Muscle layer of duodenum (tissue), 2 donors: Measurements from ENCODE around the gene AKAP12.

Experiments
- H3K27ac ChIP-seq: one replicate; pipeline ENCODE4 v1.7.0; 2013; ENCODE audit warnings: mild to moderate bottlenecking, low read length
- H3K27me3 ChIP-seq: one replicate; pipeline ENCODE4 v1.7.0; 2013; ENCODE audit warnings: low read depth, mild to moderate bottlenecking, control low read depth, low read length
- H3K36me3 ChIP-seq, 2 donors: one replicate each; pipeline ENCODE4 v1.7.0; 2013; ENCODE audit warnings: low read length in 2 of 2, control low read depth in 1 of 2, mild to moderate bottlenecking in 1 of 2; ENCODE audit not compliant: insufficient read depth in 2 of 2, control insufficient read depth in 1 of 2
- H3K4me1 ChIP-seq, 2 donors: one replicate each; pipeline ENCODE4 v1.7.0; 2013; ENCODE audit warnings: low read length in 2 of 2, mild to moderate bottlenecking in 2 of 2, control low read depth in 1 of 2, moderate library complexity in 1 of 2; ENCODE audit not compliant: insufficient read depth in 2 of 2, control insufficient read depth in 1 of 2
- H3K4me3 ChIP-seq, 2 donors: one replicate each; pipeline ENCODE4 v1.7.0; 2013; ENCODE audit warnings: low read length in 2 of 2, low read depth in 1 of 2, mild to moderate bottlenecking in 1 of 2
- H3K9me3 ChIP-seq, 2 donors: one replicate each; pipeline ENCODE4 v1.7.0; 2013; ENCODE audit warnings: low read length in 2 of 2, control low read depth in 1 of 2, mild to moderate bottlenecking in 1 of 2; ENCODE audit not compliant: control insufficient read depth in 1 of 2
- donor health status: healthy.

AKAP12 gene

DNA sequence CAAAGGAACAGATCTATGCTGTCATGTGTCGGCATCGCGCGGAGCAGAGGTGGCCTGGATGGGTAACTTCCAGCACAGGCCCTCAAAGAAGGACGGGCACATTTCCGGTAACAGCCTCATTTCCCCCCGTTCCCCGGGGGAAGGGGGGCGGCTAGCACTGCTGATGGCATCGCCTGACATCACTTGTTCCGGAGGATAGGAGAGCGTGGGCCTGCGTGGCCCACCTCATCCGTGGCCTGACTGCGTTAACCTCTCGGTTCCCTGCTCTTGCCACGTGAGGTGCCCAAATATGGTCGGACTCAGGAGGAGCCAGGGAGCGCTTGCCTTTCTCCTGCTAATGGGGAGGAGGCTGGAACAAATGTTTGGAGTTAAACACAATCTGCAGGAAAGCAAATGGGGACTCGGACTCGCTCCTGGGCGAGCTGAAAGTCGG lies at the start of gene AKAP12:
TSS of gene AKAP12 (plus strand) at position 365 of the 433 bp plus-strand sequence. CDS start 596 bp downstream, outside the sequence.
- H3K27me3 ChIP-seq: no peaks in the 10 kb centered on the region

GRCh38 chr6:151191527-151191926 lies 48.2 kb upstream of the AKAP12 start:
- Histone ChIP-seq H3K9me3 (no peaks in the 10 kb centered on the region), H3K27ac (no peak overlapping the region), H3K36me3 (no peaks in the 10 kb centered on the region), H3K4me1 (no peaks in the 10 kb centered on the region), H3K4me3 (no peak overlapping the region), H3K27me3 (no peaks in the 10 kb centered on the region)

More for the DNA sequence above, at the start of gene AKAP12:
- Histone ChIP-seq H3K27ac (peak within 1 kb of the TSS; percentile 85), H3K4me3 (peak within 1 kb of the TSS; percentile 87 to 94), H3K36me3 (no peaks in the 10 kb centered on the region), H3K4me1 (peaks cover 0 to 3% of the 10 kb centered on the region in 2 donors), H3K9me3 (no peaks in the 10 kb centered on the region)

GRCh38 chr6:151196555-151196954 lies 43.2 kb upstream of the AKAP12 start:
- no peak overlapping the region for H3K27ac ChIP-seq

DNA sequence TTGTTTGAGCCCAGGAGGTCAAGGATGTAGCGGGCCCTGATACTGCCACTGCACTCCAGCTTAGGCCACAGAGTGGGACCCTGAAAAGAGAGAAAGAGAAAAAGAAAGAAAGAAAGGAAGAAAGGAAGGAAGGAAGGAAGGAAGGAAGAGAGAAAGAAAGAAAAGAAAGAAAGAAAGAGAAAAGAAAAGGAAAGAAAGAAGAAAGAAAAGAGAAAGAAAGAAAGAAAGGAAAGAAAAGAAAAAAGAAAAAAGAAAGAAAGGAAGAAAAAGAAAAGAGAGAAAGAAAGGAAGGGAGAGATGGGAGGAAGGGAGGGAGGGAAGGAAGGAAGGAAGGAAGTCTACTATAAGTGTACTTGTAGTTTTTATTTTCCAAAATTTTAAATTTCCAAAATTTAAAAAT lies 42.2 kb upstream of the AKAP12 start:
- Histone ChIP-seq H3K27ac (no peak overlapping the region), H3K4me3 (no peak overlapping the region), H3K4me1 (peaks cover 0 to 8% of the 10 kb centered on the region in 2 donors), H3K36me3 (no peaks in the 10 kb centered on the region), H3K27me3 (no peaks in the 10 kb centered on the region), H3K9me3 (no peaks in the 10 kb centered on the region)

More at GRCh38 chr6:151196555-151196954, 43.2 kb upstream of the AKAP12 start:
- Histone ChIP-seq H3K36me3 (no peaks in the 10 kb centered on the region), H3K4me1 (peaks cover 0 to 8% of the 10 kb centered on the region in 2 donors), H3K27me3 (no peaks in the 10 kb centered on the region), H3K4me3 (no peak overlapping the region), H3K9me3 (no peaks in the 10 kb centered on the region)

DNA sequence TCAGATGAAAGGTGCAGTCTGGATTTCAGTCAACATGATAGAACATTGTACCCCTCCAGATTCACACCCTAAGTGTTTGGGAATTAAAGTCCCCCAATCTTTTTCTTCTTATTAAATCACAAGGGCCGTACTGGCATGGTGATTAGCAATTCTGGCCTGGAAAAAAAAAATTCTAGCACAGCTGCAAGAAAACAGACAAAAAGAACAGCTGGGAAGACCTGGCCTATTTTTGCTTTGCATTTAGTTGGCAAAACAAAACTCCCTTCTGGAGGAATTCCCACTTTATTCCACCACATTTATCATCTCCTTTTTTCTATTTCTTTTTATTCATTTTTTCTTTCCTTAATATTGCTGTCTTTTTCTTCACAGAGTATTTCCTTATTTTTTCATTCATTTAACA lies 39.8 kb upstream of the AKAP12 start:
- no peak overlapping the region for H3K4me3 ChIP-seq

DNA sequence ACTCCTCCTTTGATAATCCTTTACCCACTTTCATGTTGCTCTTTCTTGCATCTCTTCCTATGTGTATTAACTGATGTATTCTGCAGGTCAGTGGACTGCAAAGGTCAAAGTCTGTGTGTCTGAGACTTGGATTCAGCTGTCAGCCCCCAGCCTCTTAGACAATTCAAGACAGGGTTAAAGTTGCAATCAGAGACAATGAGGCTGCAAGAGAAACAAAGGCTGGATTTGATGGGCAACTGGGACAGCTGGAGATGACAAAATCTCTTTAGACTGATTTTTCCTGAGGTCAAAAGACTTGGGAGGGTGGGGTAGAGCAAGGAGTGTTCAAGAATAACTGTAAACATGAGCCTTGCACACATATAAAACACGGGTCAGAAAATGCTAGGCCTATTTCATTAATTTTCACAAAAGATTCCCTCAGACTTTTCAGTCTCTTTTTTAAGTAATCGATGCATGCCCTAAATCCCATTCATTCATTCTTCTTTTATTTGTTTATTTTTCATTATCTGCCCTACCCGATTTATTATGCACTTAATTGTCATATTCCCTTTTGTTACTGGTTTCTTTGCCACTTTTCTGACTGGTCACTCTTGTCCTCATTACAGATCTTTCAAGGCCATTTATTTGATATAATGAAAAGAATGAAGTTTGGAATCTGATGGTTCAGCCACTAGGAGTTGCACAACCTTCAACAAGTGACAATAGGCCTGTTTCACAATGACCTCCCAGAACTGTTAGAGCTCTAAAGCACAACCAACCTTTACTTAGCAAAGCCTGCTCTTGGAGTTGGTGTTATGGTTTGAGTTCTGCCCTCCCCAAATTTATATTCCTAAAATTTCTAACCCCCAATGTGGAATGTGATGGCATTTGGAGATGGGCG lies 33.8 kb upstream of the AKAP12 start:
- Histone ChIP-seq H3K27ac (no peak overlapping the region), H3K9me3 (no peaks in the 10 kb centered on the region), H3K4me3 (no peak overlapping the region), H3K27me3 (no peaks in the 10 kb centered on the region), H3K36me3 (no peaks in the 10 kb centered on the region), H3K4me1 (peaks cover 0 to 4% of the 10 kb centered on the region in 2 donors)

More for the DNA sequence above, 39.8 kb upstream of the AKAP12 start:
- Histone ChIP-seq H3K27me3 (no peaks in the 10 kb centered on the region), H3K9me3 (no peaks in the 10 kb centered on the region), H3K36me3 (no peaks in the 10 kb centered on the region), H3K4me1 (peaks cover 0 to 8% of the 10 kb centered on the region in 2 donors), H3K27ac (no peak overlapping the region)

GRCh38 chr6:151207674-151208073 lies 32.1 kb upstream of the AKAP12 start:
- Histone ChIP-seq H3K9me3 (no peaks in the 10 kb centered on the region), H3K4me3 (no peak overlapping the region), H3K27ac (no peak overlapping the region), H3K27me3 (no peaks in the 10 kb centered on the region), H3K4me1 (peaks cover 0 to 4% of the 10 kb centered on the region in 2 donors), H3K36me3 (no peaks in the 10 kb centered on the region)

DNA sequence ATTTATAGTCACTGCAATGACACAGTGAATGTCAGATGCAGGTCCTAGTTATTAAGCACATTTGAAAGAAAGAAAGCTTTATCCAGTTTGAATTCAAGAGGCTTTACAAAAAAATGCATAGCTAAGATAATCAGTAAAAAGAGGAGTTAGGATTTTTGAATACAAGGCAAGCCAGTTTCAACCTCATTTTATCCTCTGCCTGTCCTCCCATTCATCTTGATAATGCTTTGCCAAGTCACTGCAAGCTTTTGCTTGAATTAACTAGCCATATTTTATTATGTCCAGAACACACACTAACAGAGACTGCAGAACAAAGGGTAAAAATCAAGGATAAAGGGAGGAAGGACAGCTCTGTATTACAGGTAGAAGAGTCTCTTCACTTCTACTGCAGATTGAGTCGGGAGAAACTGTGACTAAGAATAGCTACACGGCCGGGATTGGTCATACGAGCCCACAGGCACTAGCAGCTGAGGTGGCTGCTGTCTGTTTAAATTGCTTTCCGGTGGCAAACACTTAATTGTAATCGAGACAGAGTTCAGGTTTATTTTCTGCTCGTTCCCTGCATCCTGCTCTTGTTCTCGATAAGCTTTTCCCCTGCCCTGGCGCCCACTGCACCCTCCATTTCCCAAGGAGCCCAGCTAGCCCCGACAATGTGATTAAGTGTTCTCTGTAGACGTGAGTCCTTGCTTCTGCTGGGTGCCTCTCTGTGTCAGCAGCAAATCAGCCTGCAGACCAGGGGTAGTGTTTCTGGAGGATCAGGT lies 30.5 kb upstream of the AKAP12 start:
- H3K4me3 ChIP-seq: peak overlapping the region in 1 of 2 donors; percentile 12
- H3K27ac ChIP-seq: no peak overlapping the region
- H3K4me1 ChIP-seq: peaks cover 0 to 4% of the 10 kb centered on the region in 2 donors
- no peaks in the 10 kb centered on the region for H3K27me3 ChIP-seq
- no peaks in the 10 kb centered on the region for H3K9me3 ChIP-seq
- H3K36me3 ChIP-seq: no peaks in the 10 kb centered on the region

DNA sequence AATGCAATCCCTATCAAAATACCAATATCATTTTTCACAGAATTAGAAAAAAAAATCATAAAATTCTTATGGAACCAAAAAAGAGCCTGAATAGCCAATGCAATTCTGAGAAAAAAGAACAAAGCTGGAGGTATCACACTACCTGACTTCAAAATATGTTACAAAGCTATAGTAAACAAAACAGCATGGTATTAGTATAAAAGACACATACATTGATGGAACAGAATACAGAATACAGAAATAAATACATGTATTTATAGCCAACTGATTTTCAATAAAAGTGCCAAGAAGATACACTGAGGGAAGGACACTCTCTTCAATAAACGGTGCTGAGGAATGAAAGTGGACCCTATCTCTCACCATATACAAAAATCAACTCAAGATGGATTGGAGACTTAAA lies 28.7 kb upstream of the AKAP12 start:
- Histone ChIP-seq H3K4me1 (peaks cover 0 to 4% of the 10 kb centered on the region in 2 donors), H3K27ac (no peak overlapping the region), H3K27me3 (no peaks in the 10 kb centered on the region), H3K36me3 (no peaks in the 10 kb centered on the region), H3K9me3 (no peaks in the 10 kb centered on the region), H3K4me3 (no peak overlapping the region)

- H3K27ac ChIP-seq: no peak overlapping the region
- H3K9me3 ChIP-seq: no peaks in the 10 kb centered on the region
- H3K36me3 ChIP-seq: no peaks in the 10 kb centered on the region
- H3K4me1 ChIP-seq: peaks cover 0 to 4% of the 10 kb centered on the region in 2 donors
- no peaks in the 10 kb centered on the region for H3K27me3 ChIP-seq
- H3K4me3 ChIP-seq: no peak overlapping the region
Measured at GRCh38 chr6:151213352-151213751, 26.4 kb upstream of the AKAP12 start.

DNA sequence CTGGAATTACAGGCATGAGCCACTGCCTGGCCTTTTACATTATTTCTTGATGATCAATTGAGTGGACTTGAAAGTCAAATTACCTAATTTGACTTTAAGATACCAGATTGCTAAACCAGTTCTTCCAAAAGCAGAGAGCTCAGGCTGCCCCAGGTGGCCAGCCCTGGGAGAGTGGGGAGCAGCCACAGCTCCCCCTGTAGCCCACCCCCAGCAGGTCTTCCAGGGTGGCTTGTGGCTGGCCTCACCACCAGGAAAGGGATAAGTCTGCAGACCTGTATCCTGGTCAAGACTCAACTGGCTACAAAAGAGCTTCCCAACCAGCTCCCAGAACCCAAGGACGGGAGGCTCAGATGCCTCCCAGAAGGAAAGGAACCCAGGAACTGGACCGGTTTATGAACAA lies 23.8 kb upstream of the AKAP12 start:
- Histone ChIP-seq H3K27me3 (no peaks in the 10 kb centered on the region), H3K36me3 (no peaks in the 10 kb centered on the region), H3K27ac (no peak overlapping the region), H3K4me1 (no peaks in the 10 kb centered on the region), H3K9me3 (no peaks in the 10 kb centered on the region), H3K4me3 (no peak overlapping the region)
